Measurements from ENCODE around the gene COL16A1.

Gene COL16A1

DNA sequence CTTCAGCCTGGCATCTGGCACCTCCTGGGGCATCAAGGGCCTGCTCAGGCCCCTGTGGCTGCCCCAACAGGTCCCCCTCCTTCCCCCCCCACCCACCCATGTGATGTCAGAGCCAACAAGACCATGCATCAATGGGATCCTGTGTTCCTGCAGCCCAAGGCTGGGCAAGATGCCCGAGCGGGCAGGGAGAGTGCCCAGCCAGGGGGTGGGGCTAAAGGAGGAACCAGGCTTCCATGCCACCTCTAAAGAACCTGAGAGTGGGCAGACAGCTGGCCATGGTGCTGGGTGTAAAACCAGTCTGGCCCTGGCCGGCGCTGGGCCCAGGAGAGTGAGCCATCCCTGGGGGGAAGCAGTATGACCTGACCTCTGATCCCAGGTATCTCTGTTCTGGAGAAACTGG is 7.6 kb downstream of the COL16A1 start:
- H3K27ac ChIP-seq, result no peak overlapping the region
- TF ChIP-seq, protein P1, sequence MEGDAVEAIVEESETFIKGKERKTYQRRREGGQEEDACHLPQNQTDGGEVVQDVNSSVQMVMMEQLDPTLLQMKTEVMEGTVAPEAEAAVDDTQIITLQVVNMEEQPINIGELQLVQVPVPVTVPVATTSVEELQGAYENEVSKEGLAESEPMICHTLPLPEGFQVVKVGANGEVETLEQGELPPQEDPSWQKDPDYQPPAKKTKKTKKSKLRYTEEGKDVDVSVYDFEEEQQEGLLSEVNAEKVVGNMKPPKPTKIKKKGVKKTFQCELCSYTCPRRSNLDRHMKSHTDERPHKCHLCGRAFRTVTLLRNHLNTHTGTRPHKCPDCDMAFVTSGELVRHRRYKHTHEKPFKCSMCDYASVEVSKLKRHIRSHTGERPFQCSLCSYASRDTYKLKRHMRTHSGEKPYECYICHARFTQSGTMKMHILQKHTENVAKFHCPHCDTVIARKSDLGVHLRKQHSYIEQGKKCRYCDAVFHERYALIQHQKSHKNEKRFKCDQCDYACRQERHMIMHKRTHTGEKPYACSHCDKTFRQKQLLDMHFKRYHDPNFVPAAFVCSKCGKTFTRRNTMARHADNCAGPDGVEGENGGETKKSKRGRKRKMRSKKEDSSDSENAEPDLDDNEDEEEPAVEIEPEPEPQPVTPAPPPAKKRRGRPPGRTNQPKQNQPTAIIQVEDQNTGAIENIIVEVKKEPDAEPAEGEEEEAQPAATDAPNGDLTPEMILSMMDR (conservative IDR thresholded peaks at IDR 0.05), result no peak

DNA sequence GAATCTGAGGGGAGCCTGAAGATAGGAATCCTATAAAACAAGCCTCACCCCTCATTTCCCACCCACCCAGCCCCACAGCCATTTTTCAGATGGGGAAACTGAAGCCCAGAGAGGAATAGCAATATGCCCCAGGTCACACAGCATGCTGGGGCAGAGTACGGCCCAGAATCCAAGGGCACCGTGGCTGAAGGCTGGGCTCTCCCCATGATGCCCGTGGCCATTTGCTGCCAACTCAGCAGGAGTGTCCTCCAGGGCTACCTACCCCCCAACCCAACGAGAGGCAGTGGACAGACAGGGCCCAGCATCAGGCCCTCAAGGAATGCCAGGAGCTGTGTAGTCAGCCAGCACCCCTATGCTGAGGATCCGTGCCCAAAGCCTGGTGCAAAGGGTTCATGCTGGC is 8.5 kb downstream of the COL16A1 start:
- TF ChIP-seq, protein P1 (conservative IDR thresholded peaks at IDR 0.05), result no peak
- no peak overlapping the region for H3K27ac ChIP-seq

DNA sequence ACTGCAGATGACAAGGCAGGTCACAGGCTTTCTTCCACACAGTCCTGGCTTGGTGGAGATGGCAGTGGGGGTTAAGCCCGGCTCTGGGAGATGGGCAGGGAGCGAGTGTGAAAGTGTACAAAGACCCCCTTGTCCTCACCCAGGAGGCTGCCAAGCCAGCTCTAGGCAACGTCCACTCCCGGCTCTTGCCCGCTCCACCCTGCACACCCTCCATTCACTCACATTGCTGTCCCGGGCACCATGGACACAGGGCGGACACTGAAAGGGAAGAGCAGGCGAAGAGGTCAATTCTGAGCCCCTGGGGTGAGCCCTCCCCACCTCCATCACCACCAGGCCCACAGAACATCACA is 8.9 kb downstream of the COL16A1 start:
- TF ChIP-seq, protein P1 (conservative IDR thresholded peaks at IDR 0.05), result no peak
- no peak overlapping the region for H3K27ac ChIP-seq

DNA sequence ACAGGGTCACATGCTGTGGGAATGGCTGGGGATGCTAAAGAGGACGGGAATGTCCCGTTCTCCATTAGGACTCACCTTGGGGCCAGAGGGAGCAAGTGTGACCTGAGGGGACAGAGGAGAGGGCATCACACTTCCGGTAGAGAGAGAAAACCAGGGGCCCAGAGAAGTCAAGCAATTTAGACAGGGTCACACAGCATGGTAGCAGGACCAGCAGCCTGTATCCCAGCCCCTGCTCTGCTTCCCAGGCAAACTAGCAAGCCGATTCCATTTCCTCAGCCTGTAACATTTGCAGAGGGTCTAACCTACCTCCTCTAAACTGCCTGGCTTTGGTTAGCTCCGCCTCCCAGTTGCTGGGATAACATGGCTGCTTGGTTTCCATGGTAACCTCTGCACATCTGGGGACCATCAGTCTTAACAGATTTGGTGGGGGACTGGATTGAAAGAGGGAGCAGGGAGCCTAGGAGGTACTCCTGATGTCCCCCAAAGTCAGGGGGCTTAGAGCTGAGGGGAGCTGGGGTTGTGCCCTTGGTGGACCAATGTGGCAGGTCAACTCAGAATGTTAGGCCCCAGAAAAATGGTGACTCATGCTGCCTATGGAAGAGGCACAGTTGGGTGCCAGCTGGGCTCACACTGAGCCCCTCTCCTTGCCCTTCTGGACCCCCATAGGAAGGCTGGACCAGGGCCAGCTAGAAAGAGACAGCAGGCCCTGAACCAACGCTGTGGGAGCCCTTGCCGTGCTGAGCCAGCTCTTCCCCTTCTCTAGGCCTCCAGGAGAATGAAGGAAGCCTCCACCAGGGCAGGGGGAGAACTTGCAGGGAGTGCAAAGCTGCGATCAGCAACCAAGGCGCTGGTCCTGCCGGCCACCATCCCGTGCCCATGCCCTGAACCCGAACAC is 9.5 kb downstream of the COL16A1 start:
- H3K27ac ChIP-seq, result no peak overlapping the region

DNA sequence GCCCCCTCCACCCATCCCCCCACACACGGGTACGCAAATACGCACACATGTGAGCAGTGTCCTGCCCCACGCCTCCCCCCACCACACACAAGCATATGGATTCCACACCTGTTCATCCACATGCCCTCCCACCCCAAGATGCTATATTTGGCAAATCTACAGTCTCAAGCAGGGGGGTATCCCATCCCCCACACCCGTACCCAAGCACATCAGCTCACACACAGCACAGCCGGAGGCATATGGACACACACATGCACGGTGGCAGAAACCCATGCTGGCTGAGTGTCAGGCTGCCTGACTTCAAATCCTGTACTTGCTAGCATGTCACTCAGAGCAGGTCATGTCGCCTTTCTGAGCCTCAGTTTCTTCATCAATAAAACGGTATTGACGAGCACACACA is 10.6 kb downstream of the COL16A1 start:
- H3K27ac ChIP-seq, result no peak overlapping the region
- TF ChIP-seq, protein P1 (conservative IDR thresholded peaks at IDR 0.05), result no peak

More for the DNA sequence above, 9.5 kb downstream of the COL16A1 start:
- TF ChIP-seq, protein P1 (conservative IDR thresholded peaks at IDR 0.05), result no peak

DNA sequence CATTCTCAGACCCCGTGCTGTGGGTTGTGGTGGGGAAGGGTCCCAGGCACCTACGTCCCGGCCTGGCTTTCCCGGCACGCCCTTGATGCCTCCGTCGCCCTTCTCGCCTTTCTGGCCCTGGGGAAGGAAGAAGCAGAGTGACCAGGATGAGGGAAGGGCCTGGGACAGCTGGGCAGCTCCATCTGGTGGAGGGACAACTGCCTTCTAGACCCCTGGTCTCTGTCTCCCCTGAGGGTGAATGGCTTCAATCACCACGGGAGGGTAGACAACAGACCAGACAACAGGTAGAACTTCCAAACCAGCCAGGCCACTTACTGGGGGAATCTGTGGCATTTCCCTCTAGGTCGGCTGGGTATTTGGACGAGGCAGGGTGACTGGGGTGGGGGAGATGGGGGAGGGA is 11.9 kb downstream of the COL16A1 start:
- TF ChIP-seq, protein P1 (conservative IDR thresholded peaks at IDR 0.05), result no peak
- H3K27ac ChIP-seq, result no peak overlapping the region

DNA sequence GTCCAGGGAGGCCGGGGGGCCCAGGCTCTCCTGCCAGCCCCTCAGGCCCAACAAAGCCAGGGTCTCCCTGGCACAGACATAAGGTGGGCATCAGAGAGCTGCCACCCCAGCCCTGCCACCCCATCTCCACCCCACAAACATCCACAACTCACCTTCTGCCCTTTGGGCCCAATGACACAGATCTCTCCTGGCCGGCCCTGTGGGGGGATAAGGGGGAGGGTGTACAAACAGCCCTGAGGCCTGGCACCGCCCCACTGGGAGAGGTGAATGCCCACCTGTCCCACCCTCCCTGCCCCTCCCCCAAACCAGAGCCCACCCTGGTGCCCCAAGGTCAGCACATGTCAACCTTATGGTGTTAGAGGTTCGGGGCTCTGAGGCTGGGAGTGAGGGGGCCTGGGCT is 12.4 kb downstream of the COL16A1 start:
- H3K27ac ChIP-seq, result no peak overlapping the region
- TF ChIP-seq, protein P1 (conservative IDR thresholded peaks at IDR 0.05), result no peak
